OCI-LY1 (cell line): ENCODE measurements around the gene SLC12A4.
"Not testable (repeated sequence)": the region's sequence is repeated elsewhere in the genome, so short reads cannot be mapped to it uniquely, and the experiment has no call there.

Experiments used
- CTCF ChIP-seq: fragments of 200-600 bp; sonication (generic), shearing (Covaris generic); IDR thresholded peaks from 2 replicates; pipeline ENCODE4 v1.5.1; 2017; ENCODE audit warnings: mild to moderate bottlenecking, antibody characterized with exemption, low read length, moderate library complexity, mixed read lengths
- EZH2 ChIP-seq: fragments of 200-600 bp; sonication (generic), shearing (Covaris generic); IDR thresholded peaks from 2 replicates; pipeline ENCODE4 v1.8.0; 2017; ENCODE audit warnings: borderline replicate concordance, mixed run types, mild to moderate bottlenecking, antibody characterized with exemption, low read length, moderate library complexity, mixed read lengths

- not testable (repeated sequence) for TF ChIP-seq CTCF, EZH2
Observed at GRCh38 chr16:67915496-67915769, 53.0 kb downstream of the SLC12A4 start.
